NCI-H128 (cell line): Measurements from ENCODE around the gene SPAG17.

Experiments used
- DNase-seq: peaks from one replicate; lab custom pipeline; 2025; ENCODE audit not compliant: unreplicated experiment; lab: John Stamatoyannopoulos, UW

Gene SPAG17

GRCh38 chr1:118122234-118123004 lies 62.6 kb downstream of the SPAG17 start:
- DNase-seq, result no peak

- DNase-seq, result no peak
Measured at GRCh38 chr1:118118873-118119463, 66.1 kb downstream of the SPAG17 start.

DNA sequence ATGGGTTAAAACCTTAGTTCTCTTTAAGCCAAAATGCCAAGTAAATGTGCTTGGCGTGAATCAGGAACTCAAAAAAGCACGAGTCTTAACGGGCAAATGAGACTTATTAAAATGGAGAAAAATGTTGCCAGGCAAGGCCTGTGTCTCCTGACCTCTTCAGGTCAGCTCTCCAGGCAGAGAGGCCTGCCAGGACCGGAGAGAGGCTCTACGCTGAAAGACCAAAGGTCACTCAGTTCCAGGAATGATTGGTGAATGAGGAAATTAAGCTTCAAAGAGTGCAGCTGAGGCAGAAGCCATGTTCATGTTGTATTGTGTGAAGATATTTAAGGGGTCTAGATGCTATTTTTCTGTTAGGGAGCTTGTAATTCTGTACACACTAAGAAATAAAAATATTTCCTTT lies 66.6 kb downstream of the SPAG17 start:
- DNase-seq, result no peak

- no peak for DNase-seq
Measured at GRCh38 chr1:118117521-118117920, 67.5 kb downstream of the SPAG17 start.

DNA sequence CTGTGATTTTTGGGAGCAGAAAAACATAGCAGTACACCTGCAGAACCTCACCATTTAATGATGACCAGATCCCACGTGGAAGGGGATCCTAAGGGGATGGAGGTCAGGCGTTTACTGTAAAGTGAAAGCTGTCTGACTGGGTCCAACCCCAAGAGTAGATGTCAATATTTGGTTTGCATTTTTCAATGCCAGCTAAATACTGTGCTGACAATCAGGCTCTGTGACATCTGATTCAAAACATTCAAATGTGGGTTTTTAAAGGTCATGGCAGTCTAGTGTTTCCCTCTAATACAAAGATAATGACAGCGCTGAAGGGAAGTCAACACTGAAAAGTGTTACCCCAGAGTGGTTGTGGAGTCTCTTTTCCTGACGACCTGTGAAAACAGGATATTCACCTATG lies 68.1 kb downstream of the SPAG17 start:
- DNase-seq, result no peak

DNA sequence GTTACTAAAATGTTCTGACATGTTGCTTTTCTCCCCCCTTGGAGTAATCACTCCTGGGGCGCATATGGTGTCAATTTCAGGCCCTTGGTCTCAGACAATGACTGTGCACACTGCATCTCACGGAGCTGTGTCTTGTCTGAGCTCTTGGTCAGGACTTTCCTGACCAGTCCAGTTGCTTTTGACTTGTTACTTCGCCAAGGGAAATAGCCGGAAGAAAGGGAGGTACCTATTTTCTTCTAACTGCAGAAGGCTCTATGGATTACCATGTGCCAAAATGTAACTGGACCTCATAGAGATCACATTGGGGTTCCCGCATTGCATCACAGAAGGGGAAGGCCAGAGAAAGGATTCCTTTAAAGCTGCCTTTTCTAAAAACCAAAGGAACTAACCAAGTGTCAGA lies 68.6 kb downstream of the SPAG17 start:
- DNase-seq, result no peak

DNA sequence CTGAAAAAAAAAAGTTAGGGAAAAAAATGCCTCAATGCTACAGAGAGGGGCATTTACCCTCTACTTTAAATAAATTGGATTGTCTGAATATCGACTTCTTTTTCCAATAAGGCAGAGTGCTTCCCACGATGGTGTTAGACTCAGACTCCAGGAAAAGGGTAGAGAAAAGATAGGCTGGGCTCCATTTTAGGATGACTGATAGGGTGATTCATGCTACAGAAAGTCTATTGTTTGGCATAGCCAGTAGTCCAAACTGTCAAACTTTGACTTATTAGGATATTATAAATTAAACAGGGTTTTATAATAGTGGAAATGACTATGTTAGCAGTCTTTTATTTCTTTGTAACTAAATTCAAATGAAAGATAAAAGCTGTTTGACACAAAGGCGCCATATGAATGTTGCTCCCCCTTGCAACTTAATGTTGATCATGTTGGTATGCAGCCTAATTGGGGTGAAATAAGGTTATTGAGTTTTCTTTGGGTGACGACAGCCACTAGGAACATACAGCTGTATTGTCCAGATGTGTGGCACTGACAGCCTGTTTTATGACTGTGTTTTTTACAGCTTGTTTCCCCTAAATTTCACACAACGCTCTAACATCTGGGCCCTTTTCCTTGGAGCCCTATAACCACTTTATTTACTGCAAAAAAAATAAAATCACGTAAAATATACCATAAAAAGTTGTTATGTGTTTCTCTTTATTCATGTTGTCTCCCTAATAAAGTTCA lies 69.3 kb downstream of the SPAG17 start:
- no peak for DNase-seq

DNA sequence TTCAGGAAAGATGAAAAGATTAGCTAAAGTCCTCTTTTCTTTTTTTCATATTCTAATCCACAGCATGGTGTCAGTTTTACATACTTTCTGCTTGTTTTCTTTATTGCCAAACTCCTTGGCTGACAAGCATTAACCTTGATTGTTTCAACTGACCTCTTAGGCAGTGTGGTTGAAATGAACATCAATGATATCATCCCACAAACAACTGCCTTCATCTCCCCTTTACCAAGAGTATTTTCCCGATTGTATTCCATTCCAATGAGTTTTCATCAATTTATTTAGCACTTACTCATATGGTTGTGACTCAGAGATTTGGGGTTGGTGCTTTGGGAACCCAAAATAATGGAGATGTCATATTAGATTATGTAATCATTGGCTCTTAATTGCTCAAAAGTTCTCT lies 71.8 kb downstream of the SPAG17 start:
- DNase-seq, result no peak

DNA sequence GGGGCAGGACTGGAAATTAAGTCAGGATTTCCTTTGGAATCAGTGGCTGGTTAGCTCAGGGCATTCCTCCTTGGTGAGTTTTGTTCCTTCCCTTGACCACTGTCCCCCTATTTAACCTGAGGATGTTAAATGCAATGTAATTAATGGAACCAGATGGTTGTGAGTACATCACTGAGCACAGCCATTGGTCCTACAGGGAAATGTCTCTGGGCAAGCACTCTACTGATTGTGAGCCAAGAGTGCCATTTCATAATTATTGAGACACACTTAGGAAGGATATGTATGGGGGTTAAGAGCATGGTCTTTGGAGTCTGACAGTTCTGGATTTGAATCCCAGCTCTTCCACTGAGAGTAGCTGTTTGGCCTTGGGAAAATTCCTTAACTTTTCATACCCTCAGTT lies 74.4 kb downstream of the SPAG17 start:
- DNase-seq, result no peak

- no peak for DNase-seq
Measured at GRCh38 chr1:118104951-118105350, 80.1 kb downstream of the SPAG17 start.

- DNase-seq, result no peak
Measured at GRCh38 chr1:118102445-118102844, 82.6 kb downstream of the SPAG17 start.

- no peak for DNase-seq
Measured at GRCh38 chr1:118101999-118102398, 83.0 kb downstream of the SPAG17 start.

DNA sequence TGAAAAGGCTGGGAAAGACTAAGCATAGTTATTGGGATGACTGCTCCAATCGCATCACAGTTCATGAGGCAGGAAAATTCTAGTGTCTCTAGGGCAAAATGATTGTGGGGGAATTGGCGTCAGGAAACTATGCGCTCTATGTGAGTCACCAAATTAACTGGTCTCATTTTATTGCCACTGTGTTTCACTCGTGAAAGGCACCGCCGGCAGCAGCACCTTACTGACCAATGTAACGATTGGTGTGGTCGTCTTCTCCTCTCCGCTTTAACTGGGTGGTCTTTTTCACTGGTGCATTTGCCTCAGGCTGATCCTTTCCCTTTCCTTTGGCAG lies 83.5 kb downstream of the SPAG17 start:
- no peak for DNase-seq

DNA sequence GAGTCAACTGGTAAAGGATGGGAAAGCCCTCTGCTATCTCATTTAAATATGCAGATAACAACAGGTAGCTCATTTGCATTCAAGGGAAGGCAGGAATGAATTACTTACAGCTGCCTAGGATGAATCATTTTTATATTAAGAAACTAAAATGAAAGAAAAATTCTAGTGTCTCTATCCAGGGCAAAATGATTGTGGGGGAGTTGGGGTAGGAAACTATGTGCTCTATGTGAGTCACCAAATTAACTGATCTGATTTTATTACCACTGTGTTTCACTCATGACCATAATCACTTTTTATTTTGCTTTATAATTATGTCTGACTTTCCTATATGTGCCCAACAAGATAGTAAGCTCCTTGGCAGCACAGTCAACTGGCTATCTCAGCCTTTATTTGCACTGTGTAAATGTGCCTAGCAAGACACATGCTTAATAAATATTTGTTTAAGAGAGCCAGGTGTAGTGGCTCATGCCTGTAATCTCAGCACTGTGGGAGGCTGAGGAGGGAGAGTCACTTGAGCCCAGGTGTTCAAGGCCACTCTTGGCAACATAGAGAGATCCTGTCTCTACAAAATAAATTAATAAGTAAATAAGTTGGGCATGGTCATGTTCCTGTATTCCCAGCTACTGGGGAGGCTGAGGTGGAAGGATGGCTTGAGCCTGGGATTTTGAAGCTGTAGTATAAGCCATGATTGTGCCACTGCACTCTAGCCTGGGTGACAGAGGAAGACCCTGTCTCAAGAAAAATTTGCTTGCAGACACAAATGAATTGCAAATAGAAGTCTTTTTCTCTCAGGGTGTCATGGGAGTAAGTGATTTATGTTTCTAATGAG lies 84.1 kb downstream of the SPAG17 start:
- DNase-seq, result no peak

GRCh38 chr1:118099686-118100085 lies 85.3 kb downstream of the SPAG17 start:
- no peak for DNase-seq

GRCh38 chr1:118097622-118098348 lies 87.2 kb downstream of the SPAG17 start:
- no peak for DNase-seq

DNA sequence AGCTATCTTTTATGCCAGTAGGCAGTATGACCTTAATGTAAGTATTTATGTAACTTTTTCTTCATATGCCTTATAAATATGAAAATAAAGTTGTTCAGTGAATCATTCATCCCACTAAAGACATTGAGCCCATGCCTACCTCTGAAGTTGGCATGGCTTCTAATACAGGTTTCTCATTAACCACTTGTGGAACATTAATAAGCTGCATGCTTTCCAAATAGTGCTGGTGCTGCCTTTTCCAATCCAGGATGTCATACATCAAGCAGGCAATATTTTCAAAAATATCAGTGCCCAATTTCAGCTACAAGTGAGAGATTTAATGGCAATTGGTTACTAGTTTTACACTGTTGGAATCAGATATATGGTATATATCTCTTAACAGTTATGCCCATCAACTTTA lies 92.0 kb downstream of the SPAG17 start:
- DNase-seq, result no peak

DNA sequence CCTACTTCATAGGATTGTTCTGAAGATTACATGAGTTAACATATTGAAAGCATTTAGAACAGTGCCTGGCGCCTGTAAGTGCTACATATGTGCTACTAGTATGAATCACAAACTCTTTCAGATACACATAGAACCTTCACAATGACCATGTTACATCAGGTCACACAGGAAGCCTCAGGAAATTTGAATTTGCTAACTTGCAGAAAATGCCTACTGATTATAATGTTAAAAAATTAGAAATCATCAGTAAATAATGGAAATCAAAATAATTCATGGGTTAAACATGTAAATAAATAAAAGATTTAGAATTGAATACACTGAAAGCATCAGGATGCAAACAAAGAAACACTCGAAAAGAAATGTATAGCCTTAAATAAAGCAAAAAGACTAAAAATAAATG lies 94.9 kb downstream of the SPAG17 start:
- no peak for DNase-seq

DNA sequence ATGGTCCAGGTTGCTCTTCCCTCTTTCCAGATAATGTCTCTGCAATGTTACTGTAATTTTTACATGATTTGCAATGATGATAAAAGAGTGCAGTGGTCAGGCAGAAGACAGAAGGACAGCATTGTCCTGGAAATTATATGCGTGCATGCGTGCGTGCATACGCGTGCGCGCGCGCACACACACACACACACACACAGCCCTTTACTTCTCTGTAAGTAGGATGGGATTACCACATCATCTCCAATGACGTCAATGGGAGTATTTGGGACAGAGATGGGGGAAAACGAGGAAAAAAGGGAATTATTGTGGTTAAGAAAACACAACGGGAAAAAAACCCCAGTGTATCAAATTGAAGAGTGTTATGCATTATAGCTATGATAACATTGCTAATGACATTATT lies 99.7 kb downstream of the SPAG17 start:
- DNase-seq, result no peak

DNA sequence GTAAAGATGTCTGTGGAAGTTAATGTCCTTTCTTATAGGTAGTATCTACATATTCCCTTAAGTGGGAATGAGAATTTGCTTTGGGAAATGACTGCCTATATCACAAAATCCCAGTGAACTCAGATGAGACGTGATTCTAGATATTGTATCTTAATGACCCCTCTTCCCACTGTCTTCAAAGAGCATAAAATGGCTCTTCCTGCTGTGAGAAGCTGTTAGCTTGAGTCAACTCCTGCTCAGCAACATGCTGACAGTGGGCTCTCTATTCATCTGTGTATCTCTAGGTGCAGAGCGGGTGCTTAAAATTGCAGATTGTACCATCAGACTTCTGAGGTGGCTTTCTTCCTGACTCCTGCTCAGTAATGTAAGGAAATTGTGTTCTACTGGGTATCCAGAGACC lies 100.6 kb downstream of the SPAG17 start:
- DNase-seq, result no peak

GRCh38 chr1:118082984-118083383 lies 102.0 kb downstream of the SPAG17 start:
- no peak for DNase-seq
